ENCODE data around the gene NINL. TPM values are rescaled to one million over a fixed set of nuclear protein-coding genes. Genes with fewer than 3 reads are reported as not detected.

Gene NINL
- total and polyA plus RNA-seq, 2 of the 8 experiments (the other 6 are each of a cell fraction or from before 2014, with no cell fraction given): 15.3 to 30.0 TPM

DNA sequence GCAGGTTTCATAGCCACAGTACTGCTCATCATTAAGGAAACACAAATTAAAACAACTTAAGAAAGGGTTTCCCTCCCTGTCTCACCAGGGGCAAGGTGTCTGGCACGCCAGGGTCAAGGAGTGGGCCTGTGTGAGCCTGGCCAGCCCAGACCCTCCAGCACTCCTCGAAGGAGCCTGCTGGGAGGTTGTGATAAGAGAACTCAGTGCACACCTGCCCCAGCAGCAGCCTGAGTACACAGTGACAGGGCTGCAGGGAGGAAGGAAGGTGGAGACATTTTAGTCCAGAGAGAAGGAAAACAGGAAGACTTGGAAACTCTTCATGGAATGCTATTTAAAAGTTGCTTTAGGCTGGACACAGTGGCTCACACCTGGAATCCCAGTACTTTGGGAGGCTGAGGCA is 14.1 kb downstream of the NINL start:
- H3K27me3 ChIP-seq (replicated peaks in 1 of 4; ENCODE audit: control insufficient read depth in 3 of 4, extremely low read depth in 1 of 4, insufficient read depth in 3 of 4, low read length in 3 of 4): no peaks in the 10 kb centered on the region
- FAIRE-seq (no peak), DNase-seq (ENCODE audit: low read depth in 1 of 2, low spot score in 2 of 2) (no peak)
- no peak overlapping the region for H2BK5ac ChIP-seq (ENCODE audit: low read depth, low read length)
- no peaks in the 10 kb centered on the region for H3K23me2 ChIP-seq (ENCODE audit: low read depth, low read length)
- no peak overlapping the region for H3K4me2 ChIP-seq (ENCODE audit: insufficient read depth in 1 of 2, low read depth in 2 of 2, low read length in 2 of 2)
- no peak overlapping the region for H3K14ac ChIP-seq (ENCODE audit: insufficient read length)
- no peak overlapping the region for H3K23ac ChIP-seq (ENCODE audit: insufficient read length)
- H2BK12ac ChIP-seq (ENCODE audit: low read depth, low read length): no peak overlapping the region
- H4K8ac ChIP-seq (ENCODE audit: extremely low read depth, insufficient read depth, low read length): no peak overlapping the region
- no peak overlapping the region for H2BK120ac ChIP-seq (replicated peaks; ENCODE audit: low read depth, low read length)
- no peak overlapping the region for H4K5ac ChIP-seq (ENCODE audit: insufficient read length, low read depth, low read length)
- ChIA-PET POLR2A (ENCODE audit: partially characterized antibody) (interaction anchor here (3.2 kb wide), 1 partner anchor 14 kb away, joined by 15 read pairs; the partner anchor contains the start of gene NINL), CTCF (ENCODE audit: partially characterized antibody) (no interaction called here)
- no peak overlapping the region for H2BK15ac ChIP-seq (ENCODE audit: low read length)
- no peak overlapping the region for H3K18ac ChIP-seq (ENCODE audit: extremely low read depth, low read length)
- no peak overlapping the region for H3K9ac ChIP-seq (replicated peaks in 1 of 4; ENCODE audit: extremely low read depth in 1 of 4, low read depth in 3 of 4, low read length in 3 of 4)
- no peak overlapping the region for H2AFZ ChIP-seq (ENCODE audit: low read length)
- H4K91ac ChIP-seq (replicated peaks; ENCODE audit: insufficient read length, low read length): no peak overlapping the region
- no peaks in the 10 kb centered on the region for H3K9me3 ChIP-seq (ENCODE audit: insufficient read depth in 2 of 2, low read depth in 1 of 2, low read length in 1 of 2)
- peaks cover 3 to 15% of the 10 kb centered on the region in 2 experiments for H4K20me1 ChIP-seq (replicated peaks in 1 of 2; ENCODE audit: control insufficient read depth in 1 of 2, insufficient read depth in 2 of 2, low read length in 2 of 2)
- no peak overlapping the region for H3K4me3 ChIP-seq (ENCODE audit: extremely low read depth in 1 of 4, insufficient read depth in 2 of 4, low read depth in 3 of 4, low read length in 4 of 4)
- H3K79me2 ChIP-seq (ENCODE audit: control insufficient read depth in 1 of 2, insufficient read depth in 2 of 2, low read length in 2 of 2): peaks cover 0 to 84% of the 10 kb centered on the region in 2 experiments; a peak in 3 of 4 replicates
- H3K56ac ChIP-seq (replicated peaks; ENCODE audit: insufficient read length, low read depth, low read length): no peak overlapping the region
- no peak overlapping the region for H2AK5ac ChIP-seq (ENCODE audit: low read depth, low read length)
- no peak overlapping the region for H3K4ac ChIP-seq (replicated peaks; ENCODE audit: insufficient read length, low read depth, low read length)
- WGBS, 2 experiments (ENCODE audit: extremely low coverage in 1 of 2, insufficient coverage in 1 of 2, insufficient read length in 1 of 2, insufficient replicate concordance in 2 of 2, low coverage in 1 of 2, low lambda C conversion rate in 2 of 2, missing lambda C conversion rate in 1 of 2): 94% methylated on average over 2 of the region's 2 CpGs; no CpG with 5 or more reads in 1 of the 2 experiments
- no peak overlapping the region for H2BK20ac ChIP-seq (ENCODE audit: low read length)
- no peaks in the 10 kb centered on the region for H3K36me3 ChIP-seq (ENCODE audit: control insufficient read depth in 2 of 4, insufficient read depth in 4 of 4, low read length in 3 of 4)
- peaks cover 7% of the 10 kb centered on the region for H3K79me1 ChIP-seq (ENCODE audit: low read depth, low read length)
- peaks cover 0 to 2% (median 0%) of the 10 kb centered on the region in 4 experiments; a peak in 2 of 7 replicates for H3K4me1 ChIP-seq (replicated peaks in 1 of 4; ENCODE audit: control insufficient read depth in 3 of 4, insufficient read depth in 4 of 4, low read length in 3 of 4)
- no peak overlapping the region for H3K27ac ChIP-seq (ENCODE audit: low read depth, low read length)
- TF ChIP-seq SP2 (IDR thresholded peaks at IDR 0.05; ENCODE audit: low read length) (no peak), HDAC2 (IDR thresholded peaks at IDR 0.05; ENCODE audit: borderline replicate concordance in 1 of 2, low read depth in 2 of 2, low read length in 2 of 2) (no peak), SAP30 (IDR thresholded peaks at IDR 0.05; ENCODE audit: insufficient read depth, insufficient replicate concordance, low read length) (no peak), YY1 (IDR thresholded peaks at IDR 0.05; ENCODE audit: low read depth, low read length) (no peak), RBBP5 (IDR thresholded peaks at IDR 0.05; ENCODE audit: borderline replicate concordance, low read depth, low read length) (no peak), CEBPB (IDR thresholded peaks at IDR 0.05; ENCODE audit: low read depth, low read length) (no peak), NRF1 (IDR thresholded peaks at IDR 0.05; ENCODE audit: low read depth, low read length) (no peak), TEAD4 (IDR thresholded peaks at IDR 0.05; ENCODE audit: low read depth, low read length) (no peak)
- TF ChIP-seq, protein P1, sequence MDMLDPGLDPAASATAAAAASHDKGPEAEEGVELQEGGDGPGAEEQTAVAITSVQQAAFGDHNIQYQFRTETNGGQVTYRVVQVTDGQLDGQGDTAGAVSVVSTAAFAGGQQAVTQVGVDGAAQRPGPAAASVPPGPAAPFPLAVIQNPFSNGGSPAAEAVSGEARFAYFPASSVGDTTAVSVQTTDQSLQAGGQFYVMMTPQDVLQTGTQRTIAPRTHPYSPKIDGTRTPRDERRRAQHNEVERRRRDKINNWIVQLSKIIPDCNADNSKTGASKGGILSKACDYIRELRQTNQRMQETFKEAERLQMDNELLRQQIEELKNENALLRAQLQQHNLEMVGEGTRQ (IDR thresholded peaks at IDR 0.05; ENCODE audit: low read length): no peak
